ENCODE results near the gene LRP8. TPM values are rescaled to one million over a fixed set of nuclear protein-coding genes. Genes with fewer than 3 reads are reported as not detected.

LRP8 gene
- total and polyA plus RNA-seq, 12 donors, result 0.37 to 4.7 (median 2.2) TPM

DNA sequence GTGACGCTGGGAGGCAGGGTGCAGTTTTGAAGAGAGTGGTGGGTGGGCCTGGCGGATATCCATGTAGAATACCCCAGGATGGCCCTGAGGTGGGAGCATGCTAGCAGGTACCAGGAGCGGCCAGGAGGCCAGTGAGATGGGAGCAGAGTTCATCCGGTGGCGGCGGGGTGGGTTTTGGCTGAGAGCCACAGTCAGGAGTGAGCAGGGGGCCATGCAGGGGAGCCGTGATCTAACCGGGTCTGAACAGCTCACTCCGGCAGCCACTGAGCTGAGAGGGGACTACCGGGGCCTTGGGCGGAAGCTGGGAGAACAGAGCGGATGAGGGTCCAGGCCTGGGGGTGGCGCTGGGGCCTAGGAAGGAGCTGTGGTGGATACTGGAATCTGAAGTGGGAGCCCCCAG, 47.6 kb upstream of the LRP8 start:
- Histone ChIP-seq H3K27me3 (peaks cover 0 to 29% (median 7%) of the 10 kb centered on the region in 7 donors), H3K27ac (no peak overlapping the region), H3K4me3 (no peak overlapping the region), H3K4me1 (peaks cover 0 to 7% (median 0%) of the 10 kb centered on the region in 9 donors), H3K9me3 (no peaks in the 10 kb centered on the region), H3K36me3 (no peaks in the 10 kb centered on the region)
- intact Hi-C loops (cut with DNase I), result no loop called here
- DNase-seq, result no peak
- TF ChIP-seq, protein P1, sequence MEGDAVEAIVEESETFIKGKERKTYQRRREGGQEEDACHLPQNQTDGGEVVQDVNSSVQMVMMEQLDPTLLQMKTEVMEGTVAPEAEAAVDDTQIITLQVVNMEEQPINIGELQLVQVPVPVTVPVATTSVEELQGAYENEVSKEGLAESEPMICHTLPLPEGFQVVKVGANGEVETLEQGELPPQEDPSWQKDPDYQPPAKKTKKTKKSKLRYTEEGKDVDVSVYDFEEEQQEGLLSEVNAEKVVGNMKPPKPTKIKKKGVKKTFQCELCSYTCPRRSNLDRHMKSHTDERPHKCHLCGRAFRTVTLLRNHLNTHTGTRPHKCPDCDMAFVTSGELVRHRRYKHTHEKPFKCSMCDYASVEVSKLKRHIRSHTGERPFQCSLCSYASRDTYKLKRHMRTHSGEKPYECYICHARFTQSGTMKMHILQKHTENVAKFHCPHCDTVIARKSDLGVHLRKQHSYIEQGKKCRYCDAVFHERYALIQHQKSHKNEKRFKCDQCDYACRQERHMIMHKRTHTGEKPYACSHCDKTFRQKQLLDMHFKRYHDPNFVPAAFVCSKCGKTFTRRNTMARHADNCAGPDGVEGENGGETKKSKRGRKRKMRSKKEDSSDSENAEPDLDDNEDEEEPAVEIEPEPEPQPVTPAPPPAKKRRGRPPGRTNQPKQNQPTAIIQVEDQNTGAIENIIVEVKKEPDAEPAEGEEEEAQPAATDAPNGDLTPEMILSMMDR (IDR thresholded peaks at IDR 0.05), result no peak
- 62 to 65% methylated on average over 13 of the region's 13 CpGs for WGBS, 2 donors
- ATAC-seq, result no peak

DNA sequence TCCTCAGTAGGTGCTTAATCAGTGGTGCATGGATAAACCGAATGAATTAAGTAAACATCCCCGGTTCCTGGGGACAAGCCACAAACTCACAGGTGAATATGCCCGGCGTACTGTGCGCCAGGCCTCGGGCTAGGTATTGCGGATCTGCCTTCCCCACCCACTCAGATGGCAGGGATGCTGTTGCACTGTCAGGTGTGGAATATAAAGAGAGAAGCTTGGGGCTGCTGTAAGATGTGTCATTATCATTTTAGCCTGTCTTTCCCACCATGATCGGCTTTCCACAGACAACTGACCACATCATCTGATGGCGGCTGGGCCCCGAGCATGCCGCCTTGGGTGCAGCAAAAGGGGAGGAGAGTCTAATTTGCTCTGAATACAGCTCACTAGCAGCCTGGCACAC, 45.4 kb upstream of the LRP8 start:
- intact Hi-C loops (cut with DNase I), result no loop called here
- no peak for DNase-seq
- no peaks in the 10 kb centered on the region for H3K36me3 ChIP-seq
- no peak overlapping the region for H3K4me3 ChIP-seq
- peaks cover 0 to 41% (median 7%) of the 10 kb centered on the region in 7 donors for H3K27me3 ChIP-seq
- H3K4me1 ChIP-seq, result peaks cover 0 to 11% (median 0%) of the 10 kb centered on the region in 9 donors
- 94 to 98% methylated on average over 11 of the region's 11 CpGs for WGBS, 2 donors
- ATAC-seq, result no peak
- H3K27ac ChIP-seq, result no peak overlapping the region
- no peaks in the 10 kb centered on the region for H3K9me3 ChIP-seq
- TF ChIP-seq, protein P1 (IDR thresholded peaks at IDR 0.05), result no peak

DNA sequence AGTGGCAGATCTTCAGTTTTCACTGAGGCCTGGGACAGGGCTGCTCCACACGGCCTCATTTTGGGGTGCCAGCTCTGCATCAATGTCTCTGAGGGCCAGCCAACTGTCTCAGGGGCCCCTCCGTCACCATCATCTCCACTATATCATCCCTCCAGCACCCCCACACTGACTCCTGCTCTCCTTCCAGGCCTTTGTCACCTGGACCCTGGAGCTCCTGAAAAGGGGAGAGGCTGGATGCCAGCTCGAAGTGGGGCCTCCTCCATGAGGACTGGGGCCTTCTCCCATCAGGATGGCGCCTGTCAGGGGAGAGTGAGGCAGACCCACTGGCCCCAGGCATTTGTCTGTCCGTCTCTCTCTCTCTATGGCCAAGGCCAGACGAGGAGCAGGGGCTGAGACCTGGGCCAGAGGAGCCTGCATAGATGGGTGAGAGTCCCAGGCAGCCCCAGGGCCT, 44.7 kb upstream of the LRP8 start:
- DNase-seq (no peak), ATAC-seq (no peak)
- no peak overlapping the region for H3K27ac ChIP-seq
- 86 to 88% methylated on average over 6 of the region's 6 CpGs for WGBS, 2 donors
- TF ChIP-seq, protein P1 (IDR thresholded peaks at IDR 0.05), result no peak
- H3K4me1 ChIP-seq, result peaks cover 0 to 14% (median 0%) of the 10 kb centered on the region in 9 donors
- no peaks in the 10 kb centered on the region for H3K36me3 ChIP-seq
- intact Hi-C loops (cut with DNase I), result no loop called here
- peaks cover 0 to 41% (median 7%) of the 10 kb centered on the region in 7 donors for H3K27me3 ChIP-seq
- no peaks in the 10 kb centered on the region for H3K9me3 ChIP-seq
- no peak overlapping the region for H3K4me3 ChIP-seq

DNA sequence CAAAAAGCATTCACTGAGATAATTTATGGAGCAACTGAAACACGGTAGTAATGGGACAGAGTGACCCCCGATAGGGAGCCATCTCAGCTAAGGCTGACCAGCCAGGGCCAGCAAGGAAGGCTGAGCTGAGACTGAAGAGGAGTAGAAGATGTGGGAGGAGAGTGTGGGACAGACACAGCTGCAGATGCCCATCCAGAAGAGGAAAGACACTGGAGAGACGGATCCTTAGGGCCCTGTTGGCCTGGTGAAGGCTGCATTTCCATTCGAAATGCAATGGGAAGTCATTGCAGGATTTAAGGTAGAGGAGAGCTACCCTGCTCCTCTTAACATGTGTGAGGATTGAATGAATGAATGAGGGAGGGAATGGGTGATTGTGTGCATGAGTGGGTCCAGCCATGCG, 44.0 kb upstream of the LRP8 start:
- TF ChIP-seq, protein P1 (IDR thresholded peaks at IDR 0.05), result no peak
- intact Hi-C loops (cut with DNase I), result no loop called here
- no peak overlapping the region for H3K4me3 ChIP-seq
- no peaks in the 10 kb centered on the region for H3K9me3 ChIP-seq
- ATAC-seq, result no peak
- H3K27me3 ChIP-seq, result peaks cover 0 to 38% (median 5%) of the 10 kb centered on the region in 7 donors
- DNase-seq, result no peak
- H3K27ac ChIP-seq, result no peak overlapping the region
- no peaks in the 10 kb centered on the region for H3K36me3 ChIP-seq
- 81 to 86% methylated on average over 5 of the region's 5 CpGs for WGBS, 2 donors
- H3K4me1 ChIP-seq, result peaks cover 0 to 17% (median 0%) of the 10 kb centered on the region in 9 donors

Data from heart right ventricle (tissue), 16 donors.